Prostate gland (tissue), 2 donors: ENCODE data around the gene STEAP1B.

Experiments used
- POLR2A ChIP-seq: fragments of 450-650 bp; IDR thresholded peaks from one replicate; pipeline ENCODE4 v1.6.1; 2016; ENCODE audit warnings: antibody characterized with exemption, mild to moderate bottlenecking
- POLR2AphosphoS5 ChIP-seq: sonication (generic); formaldehyde crosslinking; IDR thresholded peaks from one replicate; pipeline ENCODE4 v1.6.1; 2017; ENCODE audit warnings: antibody characterized with exemption
- TF ChIP-seq, protein P1 (sequence below), 4 experiments: fragments of 200-600 bp in 2 of 4; fragments of 450-650 bp in 2 of 4; sonication (generic) in 2 of 4; IDR thresholded peaks; 1 replicate in 3 of 4; 2 replicates in 1 of 4; pipeline ENCODE4 v1.5.1; 2016 to 2019; ENCODE audit warnings: antibody characterized with exemption in 4 of 4, mild to moderate bottlenecking in 2 of 4, moderate library complexity in 2 of 4

- TF ChIP-seq, protein P1, sequence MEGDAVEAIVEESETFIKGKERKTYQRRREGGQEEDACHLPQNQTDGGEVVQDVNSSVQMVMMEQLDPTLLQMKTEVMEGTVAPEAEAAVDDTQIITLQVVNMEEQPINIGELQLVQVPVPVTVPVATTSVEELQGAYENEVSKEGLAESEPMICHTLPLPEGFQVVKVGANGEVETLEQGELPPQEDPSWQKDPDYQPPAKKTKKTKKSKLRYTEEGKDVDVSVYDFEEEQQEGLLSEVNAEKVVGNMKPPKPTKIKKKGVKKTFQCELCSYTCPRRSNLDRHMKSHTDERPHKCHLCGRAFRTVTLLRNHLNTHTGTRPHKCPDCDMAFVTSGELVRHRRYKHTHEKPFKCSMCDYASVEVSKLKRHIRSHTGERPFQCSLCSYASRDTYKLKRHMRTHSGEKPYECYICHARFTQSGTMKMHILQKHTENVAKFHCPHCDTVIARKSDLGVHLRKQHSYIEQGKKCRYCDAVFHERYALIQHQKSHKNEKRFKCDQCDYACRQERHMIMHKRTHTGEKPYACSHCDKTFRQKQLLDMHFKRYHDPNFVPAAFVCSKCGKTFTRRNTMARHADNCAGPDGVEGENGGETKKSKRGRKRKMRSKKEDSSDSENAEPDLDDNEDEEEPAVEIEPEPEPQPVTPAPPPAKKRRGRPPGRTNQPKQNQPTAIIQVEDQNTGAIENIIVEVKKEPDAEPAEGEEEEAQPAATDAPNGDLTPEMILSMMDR (IDR thresholded peaks at IDR 0.05): no peak
- no peak for TF ChIP-seq POLR2A
- TF ChIP-seq POLR2AphosphoS5: no peak
These were observed 11.9 kb downstream of the STEAP1B start for GRCh38 chr7:22487978-22488642.
